Measurements from ENCODE around the gene COP1. TPM values are rescaled to one million over a fixed set of nuclear protein-coding genes. Genes with fewer than 3 reads are reported as not detected.
"Not testable (repeated sequence)": the region's sequence is repeated elsewhere in the genome, so short reads cannot be mapped to it uniquely, and the experiment has no call there.

Gene COP1
- total and polyA plus RNA-seq, 2 donors (not counting 1 experiment from before 2014, with no cell fraction given), result 18.7 to 68.5 TPM

- ChIA-PET CTCF (no interaction called here), POLR2A (no interaction called here)
- no peaks in the 10 kb centered on the region for H4K20me1 ChIP-seq (ENCODE audit: control insufficient read depth, insufficient read depth, low read length, poor library complexity, severe bottlenecking)
- H3K4me2 ChIP-seq (replicated peaks; ENCODE audit: low read depth, low read length, poor library complexity, severe bottlenecking), result no peak overlapping the region
- no peak overlapping the region for H3K4me3 ChIP-seq (ENCODE audit: control extremely low read depth in 1 of 5, extremely low read depth in 1 of 5, insufficient read depth in 1 of 5, low read depth in 2 of 5, low read length in 4 of 5)
- no peak overlapping the region for H3K27ac ChIP-seq (ENCODE audit: low read length in 2 of 2)
- H3K9me3 ChIP-seq (ENCODE audit: control extremely low read depth in 1 of 3, control insufficient read depth in 2 of 3, insufficient read depth in 1 of 3, low read length in 2 of 3), result peaks cover 9 to 38% (median 16%) of the 10 kb centered on the region in 3 donors
- H3K36me3 ChIP-seq (replicated peaks in 1 of 2; ENCODE audit: control extremely low read depth in 1 of 2, control insufficient read depth in 1 of 2, extremely low read depth in 1 of 2, insufficient read depth in 2 of 2, low read length in 1 of 2), result peaks cover 9 to 31% of the 10 kb centered on the region in 2 experiments
- peaks cover 4% of the 10 kb centered on the region for H3K79me2 ChIP-seq (ENCODE audit: control insufficient read depth, insufficient read depth, low read length)
- no peak overlapping the region for H3K4me3 Mint-ChIP-seq
- no peak overlapping the region for H2AFZ ChIP-seq (ENCODE audit: insufficient read depth, low read depth, low read length, poor library complexity, severe bottlenecking)
- H3K4me1 Mint-ChIP-seq, result no peaks in the 10 kb centered on the region
- WGBS (ENCODE audit: insufficient coverage), result 100% methylated on average over 1 of the region's 3 CpGs
- H3K9me3 Mint-ChIP-seq (ENCODE audit: insufficient read depth), result peaks cover 5% of the 10 kb centered on the region
- TF ChIP-seq CTCF (IDR thresholded peaks at IDR 0.05), result no peak
- no peak for TF ChIP-seq EZH2 (IDR thresholded peaks at IDR 0.05; ENCODE audit: borderline replicate concordance, insufficient read depth, low read depth, low read length, poor library complexity, severe bottlenecking)
- no peak overlapping the region for H3K9ac ChIP-seq (ENCODE audit: low read length)
- no peaks in the 10 kb centered on the region for H3K27me3 ChIP-seq (replicated peaks in 1 of 4; ENCODE audit: control extremely low read depth in 1 of 4, control insufficient read depth in 3 of 4, insufficient read depth in 4 of 4, low read length in 3 of 4)
- DNase-seq (no peak), ATAC-seq (ENCODE audit: low read depth) (no peak)
- H3K27ac Mint-ChIP-seq, result no peak overlapping the region
- intact Hi-C loops (cut with micrococcal nuclease), result no loop called here
- H3K4me1 ChIP-seq (ENCODE audit: control insufficient read depth in 2 of 2, insufficient read depth in 2 of 2, low read length in 2 of 2), result no peaks in the 10 kb centered on the region
- H3K27me3 Mint-ChIP-seq, result no peaks in the 10 kb centered on the region
Measured at GRCh38 chr1:176096015-176096414, 111.1 kb downstream of the COP1 start.

- Histone ChIP-seq H2AFZ (ENCODE audit: insufficient read depth, low read depth, low read length, poor library complexity, severe bottlenecking) (no peak overlapping the region), H3K4me1 (ENCODE audit: control insufficient read depth in 2 of 2, insufficient read depth in 2 of 2, low read length in 2 of 2) (no peaks in the 10 kb centered on the region), H3K9ac (ENCODE audit: low read length) (no peak overlapping the region), H3K36me3 (replicated peaks in 1 of 2; ENCODE audit: control extremely low read depth in 1 of 2, control insufficient read depth in 1 of 2, extremely low read depth in 1 of 2, insufficient read depth in 2 of 2, low read length in 1 of 2) (peaks cover 0 to 3% of the 10 kb centered on the region in 2 experiments), H3K4me3 (ENCODE audit: control extremely low read depth in 1 of 5, extremely low read depth in 1 of 5, insufficient read depth in 1 of 5, low read depth in 2 of 5, low read length in 4 of 5) (no peak overlapping the region), H3K27ac (ENCODE audit: low read length in 2 of 2) (no peak overlapping the region), H3K79me2 (ENCODE audit: control insufficient read depth, insufficient read depth, low read length) (no peaks in the 10 kb centered on the region), H4K20me1 (ENCODE audit: control insufficient read depth, insufficient read depth, low read length, poor library complexity, severe bottlenecking) (no peaks in the 10 kb centered on the region), H3K27me3 (replicated peaks in 1 of 4; ENCODE audit: control extremely low read depth in 1 of 4, control insufficient read depth in 3 of 4, insufficient read depth in 4 of 4, low read length in 3 of 4) (no peaks in the 10 kb centered on the region), H3K4me2 (replicated peaks; ENCODE audit: low read depth, low read length, poor library complexity, severe bottlenecking) (no peak overlapping the region), H3K9me3 (ENCODE audit: control extremely low read depth in 1 of 3, control insufficient read depth in 2 of 3, insufficient read depth in 1 of 3, low read length in 2 of 3) (peaks cover 0 to 20% (median 3%) of the 10 kb centered on the region in 3 donors)
- no peaks in the 10 kb centered on the region for H3K4me1 Mint-ChIP-seq
- POLR2A ChIA-PET, result no interaction called here
- H3K9me3 Mint-ChIP-seq (ENCODE audit: insufficient read depth), result no peaks in the 10 kb centered on the region
- TF ChIP-seq CTCF (IDR thresholded peaks at IDR 0.05) (no peak), EZH2 (IDR thresholded peaks at IDR 0.05; ENCODE audit: borderline replicate concordance, insufficient read depth, low read depth, low read length, poor library complexity, severe bottlenecking) (no peak)
- DNase-seq (no peak), ATAC-seq (ENCODE audit: low read depth) (no peak)
- no peak overlapping the region for H3K27ac Mint-ChIP-seq
- no CpG with 5 or more reads among the region's 1 CpG for WGBS (ENCODE audit: insufficient coverage)
- intact Hi-C loops (cut with micrococcal nuclease), result no loop called here
- CTCF ChIA-PET, result no interaction called here
- H3K4me3 Mint-ChIP-seq, result no peak overlapping the region
- H3K27me3 Mint-ChIP-seq, result no peaks in the 10 kb centered on the region
Measured at GRCh38 chr1:176090766-176091165, 116.3 kb downstream of the COP1 start.

GRCh38 chr1:176087746-176088145 is 119.3 kb downstream of the COP1 start:
- H3K36me3 ChIP-seq (replicated peaks in 1 of 2; ENCODE audit: control extremely low read depth in 1 of 2, control insufficient read depth in 1 of 2, extremely low read depth in 1 of 2, insufficient read depth in 2 of 2, low read length in 1 of 2); H3K4me3 Mint-ChIP-seq; H3K4me3 ChIP-seq (ENCODE audit: control extremely low read depth in 1 of 5, extremely low read depth in 1 of 5, insufficient read depth in 1 of 5, low read depth in 2 of 5, low read length in 4 of 5); H3K4me1 ChIP-seq (ENCODE audit: control insufficient read depth in 2 of 2, insufficient read depth in 2 of 2, low read length in 2 of 2); H4K20me1 ChIP-seq (ENCODE audit: control insufficient read depth, insufficient read depth, low read length, poor library complexity, severe bottlenecking); POLR2A ChIA-PET; H3K27me3 ChIP-seq (replicated peaks in 1 of 4; ENCODE audit: control extremely low read depth in 1 of 4, control insufficient read depth in 3 of 4, insufficient read depth in 4 of 4, low read length in 3 of 4); H3K27me3 Mint-ChIP-seq; intact Hi-C loops (cut with micrococcal nuclease); H3K27ac Mint-ChIP-seq; H3K4me2 ChIP-seq (replicated peaks; ENCODE audit: low read depth, low read length, poor library complexity, severe bottlenecking); DNase-seq; CTCF ChIA-PET; H3K9me3 Mint-ChIP-seq (ENCODE audit: insufficient read depth); H3K9me3 ChIP-seq (ENCODE audit: control extremely low read depth in 1 of 3, control insufficient read depth in 2 of 3, insufficient read depth in 1 of 3, low read length in 2 of 3); H3K79me2 ChIP-seq (ENCODE audit: control insufficient read depth, insufficient read depth, low read length); H2AFZ ChIP-seq (ENCODE audit: insufficient read depth, low read depth, low read length, poor library complexity, severe bottlenecking); H3K4me1 Mint-ChIP-seq; H3K9ac ChIP-seq (ENCODE audit: low read length); H3K27ac ChIP-seq (ENCODE audit: low read length in 2 of 2); ATAC-seq (ENCODE audit: low read depth): not testable (repeated sequence)
- WGBS (ENCODE audit: insufficient coverage), result no CpG with 5 or more reads among the region's 3 CpGs
